Measurements from ENCODE around the gene BRINP2. TPM values are rescaled to one million over a fixed set of nuclear protein-coding genes. Genes with fewer than 3 reads are reported as not detected.

Gene BRINP2
- total and polyA plus RNA-seq, 2 of the 8 experiments (the other 6 are each of a cell fraction or from before 2014, with no cell fraction given): 0.39 to 0.42 TPM

DNA sequence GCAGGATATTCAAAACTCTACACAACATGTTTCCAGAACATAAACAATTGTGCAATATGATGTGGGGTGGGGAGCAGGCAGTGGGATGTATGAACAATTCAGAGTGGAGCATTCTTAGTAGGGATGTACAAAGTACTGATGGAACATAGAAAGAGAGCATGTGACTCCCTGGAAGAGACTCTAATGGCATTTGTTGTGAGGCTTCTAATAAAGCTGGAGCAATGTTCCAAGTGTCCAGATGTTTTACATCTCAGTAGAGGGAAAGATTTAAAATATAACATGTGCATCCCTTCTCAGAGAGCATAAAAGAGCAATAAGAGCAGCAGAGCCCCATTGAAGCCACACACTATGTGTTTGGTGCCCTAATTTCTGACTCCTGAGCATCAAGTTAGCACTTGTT, 116.5 kb downstream of the BRINP2 start (continued):
- TF ChIP-seq, protein P1, sequence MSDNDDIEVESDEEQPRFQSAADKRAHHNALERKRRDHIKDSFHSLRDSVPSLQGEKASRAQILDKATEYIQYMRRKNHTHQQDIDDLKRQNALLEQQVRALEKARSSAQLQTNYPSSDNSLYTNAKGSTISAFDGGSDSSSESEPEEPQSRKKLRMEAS (IDR thresholded peaks at IDR 0.05): no peak
- TF ChIP-seq TCF12 (IDR thresholded peaks at IDR 0.05; ENCODE audit: low read depth, low read length): no peak
- TF ChIP-seq EP300 (IDR thresholded peaks at IDR 0.05; ENCODE audit: borderline replicate concordance in 1 of 2, low read depth in 2 of 2, low read length in 2 of 2): no peak
- no peak for TF ChIP-seq CBX5 (IDR thresholded peaks at IDR 0.05; ENCODE audit: low read depth, low read length)
- no peak for TF ChIP-seq CHD1 (IDR thresholded peaks at IDR 0.05; ENCODE audit: low read depth, low read length)
- no peak for TF ChIP-seq RAD21 (IDR thresholded peaks at IDR 0.05 in 1 of 2, conservative IDR thresholded peaks at IDR 0.05 in 1 of 2; ENCODE audit: low read depth in 2 of 2, low read length in 2 of 2)
- TF ChIP-seq JUN (IDR thresholded peaks at IDR 0.05; ENCODE audit: low read depth, low read length): no peak
- TF ChIP-seq ASH2L (IDR thresholded peaks at IDR 0.05; ENCODE audit: low read length): no peak
- TF ChIP-seq CEBPB (IDR thresholded peaks at IDR 0.05; ENCODE audit: low read depth, low read length): no peak
- TF ChIP-seq, protein P2, sequence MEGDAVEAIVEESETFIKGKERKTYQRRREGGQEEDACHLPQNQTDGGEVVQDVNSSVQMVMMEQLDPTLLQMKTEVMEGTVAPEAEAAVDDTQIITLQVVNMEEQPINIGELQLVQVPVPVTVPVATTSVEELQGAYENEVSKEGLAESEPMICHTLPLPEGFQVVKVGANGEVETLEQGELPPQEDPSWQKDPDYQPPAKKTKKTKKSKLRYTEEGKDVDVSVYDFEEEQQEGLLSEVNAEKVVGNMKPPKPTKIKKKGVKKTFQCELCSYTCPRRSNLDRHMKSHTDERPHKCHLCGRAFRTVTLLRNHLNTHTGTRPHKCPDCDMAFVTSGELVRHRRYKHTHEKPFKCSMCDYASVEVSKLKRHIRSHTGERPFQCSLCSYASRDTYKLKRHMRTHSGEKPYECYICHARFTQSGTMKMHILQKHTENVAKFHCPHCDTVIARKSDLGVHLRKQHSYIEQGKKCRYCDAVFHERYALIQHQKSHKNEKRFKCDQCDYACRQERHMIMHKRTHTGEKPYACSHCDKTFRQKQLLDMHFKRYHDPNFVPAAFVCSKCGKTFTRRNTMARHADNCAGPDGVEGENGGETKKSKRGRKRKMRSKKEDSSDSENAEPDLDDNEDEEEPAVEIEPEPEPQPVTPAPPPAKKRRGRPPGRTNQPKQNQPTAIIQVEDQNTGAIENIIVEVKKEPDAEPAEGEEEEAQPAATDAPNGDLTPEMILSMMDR (IDR thresholded peaks at IDR 0.05; ENCODE audit: control extremely low read depth in 1 of 3, insufficient read depth in 1 of 3, low read depth in 1 of 3, low read length in 3 of 3): no peak
- no peak for TF ChIP-seq BACH1 (IDR thresholded peaks at IDR 0.05; ENCODE audit: low read length)
- TF ChIP-seq, protein P3, sequence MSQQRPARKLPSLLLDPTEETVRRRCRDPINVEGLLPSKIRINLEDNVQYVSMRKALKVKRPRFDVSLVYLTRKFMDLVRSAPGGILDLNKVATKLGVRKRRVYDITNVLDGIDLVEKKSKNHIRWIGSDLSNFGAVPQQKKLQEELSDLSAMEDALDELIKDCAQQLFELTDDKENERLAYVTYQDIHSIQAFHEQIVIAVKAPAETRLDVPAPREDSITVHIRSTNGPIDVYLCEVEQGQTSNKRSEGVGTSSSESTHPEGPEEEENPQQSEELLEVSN (IDR thresholded peaks at IDR 0.05): no peak
- TF ChIP-seq HDAC6 (IDR thresholded peaks at IDR 0.05; ENCODE audit: low read depth, low read length): no peak
- TF ChIP-seq KDM5A (IDR thresholded peaks at IDR 0.05; ENCODE audit: low read length): no peak
- no peak for TF ChIP-seq TAF7 (optimal IDR thresholded peaks at IDR 0.05; ENCODE audit: borderline replicate concordance, low read depth, low read length)
- no peak for TF ChIP-seq TBP (IDR thresholded peaks at IDR 0.05; ENCODE audit: low read depth, low read length)
- TF ChIP-seq YY1 (IDR thresholded peaks at IDR 0.05; ENCODE audit: low read depth, low read length): no peak
- no peak for TF ChIP-seq CBX8 (IDR thresholded peaks at IDR 0.05; ENCODE audit: borderline replicate concordance, low read depth, low read length)

All from H1 (cell line).